ENCODE results near the gene TTC7B. TPM values are rescaled to one million over a fixed set of nuclear protein-coding genes. Genes with fewer than 3 reads are reported as not detected.

TTC7B gene
- total and polyA plus RNA-seq, 2 of the 8 experiments (the other 6 are each of a cell fraction or from before 2014, with no cell fraction given), result 23.7 to 34.0 TPM

DNA sequence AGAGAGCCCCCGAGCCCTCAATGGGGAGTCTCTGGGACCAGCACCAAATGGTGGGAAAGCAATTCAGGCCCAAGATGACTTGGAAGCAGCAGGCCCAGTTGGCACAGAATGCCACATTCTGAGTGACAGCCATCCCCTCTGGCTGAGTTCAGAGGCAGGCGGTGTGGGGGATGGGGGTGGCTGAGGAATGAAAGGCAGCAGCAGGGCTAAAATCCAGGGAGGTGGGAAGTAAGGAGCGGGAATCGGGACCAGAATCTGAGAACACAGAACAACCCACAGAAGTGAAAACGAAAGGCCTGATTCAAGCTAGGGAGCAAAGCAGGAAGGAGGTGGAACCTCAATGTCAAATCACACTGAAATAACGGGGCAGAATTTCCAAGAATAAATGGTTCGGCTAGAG lies 248.2 kb downstream of the TTC7B start:
- Histone ChIP-seq H3K4me3 (ENCODE audit: extremely low read depth in 1 of 4, insufficient read depth in 2 of 4, low read depth in 3 of 4, low read length in 4 of 4) (no peak overlapping the region), H3K23ac (ENCODE audit: insufficient read length) (no peak overlapping the region), H3K4ac (replicated peaks; ENCODE audit: insufficient read length, low read depth, low read length) (no peak overlapping the region), H2BK12ac (ENCODE audit: low read depth, low read length) (0 out of 2 replicates have a peak overlapping the region, but pooled peaks have one; percentile 55), H4K5ac (ENCODE audit: insufficient read length, low read depth, low read length) (no peak overlapping the region), H2BK5ac (ENCODE audit: low read depth, low read length) (no peak overlapping the region), H3K23me2 (ENCODE audit: low read depth, low read length) (no peaks in the 10 kb centered on the region), H4K20me1 (replicated peaks in 1 of 2; ENCODE audit: control insufficient read depth in 1 of 2, insufficient read depth in 2 of 2, low read length in 2 of 2) (no peaks in the 10 kb centered on the region), H2AFZ (ENCODE audit: low read length) (no peak overlapping the region), H3K79me1 (ENCODE audit: low read depth, low read length) (no peaks in the 10 kb centered on the region), H2BK15ac (ENCODE audit: low read length) (no peak overlapping the region; the same call in 1 of the 2 replicates), H3K79me2 (ENCODE audit: control insufficient read depth in 1 of 2, insufficient read depth in 2 of 2, low read length in 2 of 2) (no peaks in the 10 kb centered on the region), H4K91ac (replicated peaks; ENCODE audit: insufficient read length, low read length) (no peak overlapping the region), H3K9me3 (ENCODE audit: insufficient read depth in 2 of 2, low read depth in 1 of 2, low read length in 1 of 2) (no peaks in the 10 kb centered on the region), H3K18ac (ENCODE audit: extremely low read depth, low read length) (no peak overlapping the region), H3K36me3 (ENCODE audit: control insufficient read depth in 2 of 4, insufficient read depth in 4 of 4, low read length in 3 of 4) (no peaks in the 10 kb centered on the region), H3K4me1 (replicated peaks in 1 of 4; ENCODE audit: control insufficient read depth in 3 of 4, insufficient read depth in 4 of 4, low read length in 3 of 4) (peaks cover 2 to 23% (median 7%) of the 10 kb centered on the region in 4 experiments; a peak in 5 of 7 replicates), H4K8ac (ENCODE audit: extremely low read depth, insufficient read depth, low read length) (no peak overlapping the region), H2BK120ac (replicated peaks; ENCODE audit: low read depth, low read length) (no peak overlapping the region), H3K9ac (replicated peaks in 1 of 4; ENCODE audit: extremely low read depth in 1 of 4, low read depth in 3 of 4, low read length in 3 of 4) (no peak overlapping the region), H3K27me3 (replicated peaks in 1 of 4; ENCODE audit: control insufficient read depth in 3 of 4, extremely low read depth in 1 of 4, insufficient read depth in 3 of 4, low read length in 3 of 4) (no peaks in the 10 kb centered on the region), H2AK5ac (ENCODE audit: low read depth, low read length) (0 out of 2 replicates have a peak overlapping the region, but pooled peaks have one; percentile 58), H3K27ac (ENCODE audit: low read depth, low read length) (no peak overlapping the region), H3K4me2 (ENCODE audit: insufficient read depth in 1 of 2, low read depth in 2 of 2, low read length in 2 of 2) (no peak overlapping the region), H2BK20ac (ENCODE audit: low read length) (no peak overlapping the region), H3K56ac (replicated peaks; ENCODE audit: insufficient read length, low read depth, low read length) (no peak overlapping the region), H3K14ac (ENCODE audit: insufficient read length) (no peak overlapping the region)
- 79% methylated on average over 7 of the region's 7 CpGs; no CpG with 5 or more reads in 1 of the 2 experiments for WGBS, 2 experiments (ENCODE audit: extremely low coverage in 1 of 2, insufficient coverage in 1 of 2, insufficient read length in 1 of 2, insufficient replicate concordance in 2 of 2, low coverage in 1 of 2, low lambda C conversion rate in 2 of 2, missing lambda C conversion rate in 1 of 2)
- ChIA-PET CTCF (ENCODE audit: partially characterized antibody) (interaction anchor here (1.3 to 1.4 kb wide), 2 partner anchors 10 to 14 kb away, joined by 3 to 4 read pairs; no protein-coding TSS in a partner anchor), POLR2A (ENCODE audit: partially characterized antibody) (no interaction called here)
- FAIRE-seq, result peak; percentile 7
- DNase-seq (ENCODE audit: low read depth in 1 of 2, low spot score in 2 of 2), result no peak
- TF ChIP-seq SP2 (IDR thresholded peaks at IDR 0.05; ENCODE audit: low read length) (no peak), TBP (IDR thresholded peaks at IDR 0.05; ENCODE audit: low read depth, low read length) (no peak), ZNF274 (IDR thresholded peaks at IDR 0.05; ENCODE audit: borderline replicate concordance, extremely low read depth, low read length) (no peak)
